HG02938 (cell line): ENCODE results near the gene PCNX2.
"Not testable (repeated sequence)": the region's sequence is repeated elsewhere in the genome, so short reads cannot be mapped to it uniquely, and the experiment has no call there.

Experiments used
- ATAC-seq: cut with Tn5 transposase; IDR thresholded peaks from one replicate; pipeline ENCODE4 v1.9.1; 2021; ENCODE audit warnings: mild to moderate bottlenecking, moderate library complexity; ENCODE audit not compliant: unreplicated experiment

Gene PCNX2

DNA sequence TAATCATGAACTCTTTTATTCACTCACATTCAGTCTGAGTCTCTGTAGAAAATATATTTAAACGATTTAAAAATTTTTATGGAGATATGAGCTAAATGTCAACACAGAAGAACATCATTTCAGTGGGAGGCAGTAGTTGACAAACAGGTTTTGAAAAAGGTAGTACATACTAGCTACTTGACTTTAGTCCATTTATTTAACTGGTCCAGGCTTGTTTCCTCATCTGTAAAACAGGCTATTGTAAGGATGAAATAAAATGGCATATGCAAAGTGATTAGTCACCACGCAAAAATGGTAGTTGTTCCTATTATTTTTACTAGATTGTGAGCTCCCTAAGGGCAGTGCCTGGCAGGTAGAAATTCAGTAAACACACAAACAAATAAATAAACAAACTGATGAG, 270.0 kb downstream of the PCNX2 start:
- ATAC-seq = no peak

DNA sequence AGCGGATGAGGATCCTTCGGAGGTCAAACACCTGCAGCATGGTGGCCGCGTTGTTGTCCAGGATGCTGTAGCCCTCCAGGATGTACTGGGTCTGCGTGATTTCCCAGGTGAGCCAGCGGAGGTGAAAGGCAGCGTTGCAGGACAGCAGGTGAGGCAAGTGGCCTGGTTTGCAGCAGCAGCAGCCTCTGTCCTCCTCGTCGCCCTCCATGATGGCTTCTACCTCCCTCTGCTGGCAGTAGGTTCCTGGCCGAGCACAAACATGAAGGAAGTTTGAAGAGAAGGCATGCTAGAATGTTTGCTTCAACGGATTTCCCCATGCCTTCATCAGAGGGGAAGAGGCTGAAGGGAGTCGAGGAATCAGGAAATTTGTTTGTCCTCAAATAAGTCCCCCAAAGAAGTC, 270.4 kb downstream of the PCNX2 start:
- no peak for ATAC-seq

DNA sequence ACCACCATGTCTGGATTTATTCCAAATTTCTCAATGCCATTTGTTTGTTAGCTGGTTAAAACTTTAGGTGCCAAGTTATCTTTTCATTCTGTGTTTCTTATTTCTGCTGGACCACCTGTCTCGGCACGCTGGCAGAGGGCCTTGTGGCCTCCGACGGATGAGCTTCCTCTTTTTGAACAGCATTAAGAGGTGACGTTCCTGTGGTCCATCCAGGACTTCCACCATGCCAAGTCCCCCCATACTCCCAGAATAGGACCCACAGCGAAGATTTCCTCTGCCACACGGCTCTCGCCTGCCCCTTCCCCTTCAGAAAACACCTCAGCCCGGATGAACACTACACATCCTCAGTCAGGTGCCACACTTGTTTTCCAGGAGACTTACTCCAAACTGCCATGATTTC, 271.3 kb downstream of the PCNX2 start:
- ATAC-seq = no peak

DNA sequence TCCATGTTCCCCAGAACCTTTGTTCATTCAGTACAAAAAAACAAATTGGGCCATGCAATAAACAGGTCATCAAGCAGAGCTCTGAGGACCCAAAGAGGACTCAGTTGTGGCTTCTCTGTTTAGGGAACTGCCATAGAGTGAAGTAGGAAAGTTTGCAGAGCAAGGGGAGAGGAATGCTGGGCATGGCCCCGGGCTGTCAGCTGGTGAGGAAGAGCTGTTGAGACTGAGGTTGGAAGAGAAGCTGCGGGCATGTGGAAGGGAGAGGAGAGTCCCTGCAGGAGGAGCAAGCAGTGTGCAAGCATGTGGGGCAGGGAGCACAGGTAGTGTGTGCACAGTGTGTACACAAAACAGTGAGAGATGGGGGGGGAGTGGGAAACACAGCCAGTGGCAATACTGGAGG, 273.3 kb downstream of the PCNX2 start:
- ATAC-seq = no peak

DNA sequence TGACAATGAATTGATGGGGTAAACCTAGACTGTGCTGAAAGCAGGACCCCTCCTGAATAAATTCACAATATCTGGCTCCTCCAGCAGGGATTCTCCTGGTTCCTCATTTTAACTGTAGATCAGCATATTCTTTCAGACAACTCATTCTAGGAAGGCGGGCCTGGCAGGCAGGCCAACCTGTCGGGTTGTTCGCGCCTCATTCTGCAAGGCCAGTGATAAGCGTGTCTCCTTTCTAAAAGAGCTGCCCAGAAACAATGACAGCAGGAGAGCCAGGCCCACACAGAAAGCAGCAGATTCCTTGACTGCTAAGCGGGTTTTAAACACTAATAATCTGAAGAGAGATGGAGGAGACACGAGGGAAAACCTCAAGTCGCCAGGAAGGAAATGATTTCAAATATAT, 275.1 kb downstream of the PCNX2 start:
- no peak for ATAC-seq

DNA sequence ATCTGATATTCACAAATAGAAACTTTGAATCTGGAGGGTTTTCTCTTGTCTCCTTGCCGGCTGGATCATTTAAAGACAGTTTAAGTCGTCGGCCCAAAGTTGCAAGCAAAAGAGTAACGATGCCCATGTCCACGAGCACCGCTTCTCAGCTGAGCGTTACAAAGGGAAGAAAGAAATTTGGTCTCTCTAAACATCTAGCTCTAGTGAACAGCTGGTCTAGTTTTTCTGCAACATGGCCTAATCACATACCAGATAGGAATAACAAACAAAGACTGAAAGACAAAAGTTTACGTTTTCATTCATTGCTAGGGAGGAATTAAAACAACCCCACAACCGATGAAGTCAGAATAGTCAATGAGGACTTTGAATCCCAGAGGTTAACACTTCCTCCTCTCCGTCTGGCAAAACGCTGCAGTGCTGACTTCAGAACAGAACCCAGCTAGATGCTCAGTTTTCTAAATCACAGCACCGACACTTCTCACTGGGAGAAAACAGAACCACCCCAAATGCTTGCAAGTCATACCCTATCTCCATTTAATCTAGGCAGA, 275.7 kb downstream of the PCNX2 start:
- ATAC-seq = no peak

DNA sequence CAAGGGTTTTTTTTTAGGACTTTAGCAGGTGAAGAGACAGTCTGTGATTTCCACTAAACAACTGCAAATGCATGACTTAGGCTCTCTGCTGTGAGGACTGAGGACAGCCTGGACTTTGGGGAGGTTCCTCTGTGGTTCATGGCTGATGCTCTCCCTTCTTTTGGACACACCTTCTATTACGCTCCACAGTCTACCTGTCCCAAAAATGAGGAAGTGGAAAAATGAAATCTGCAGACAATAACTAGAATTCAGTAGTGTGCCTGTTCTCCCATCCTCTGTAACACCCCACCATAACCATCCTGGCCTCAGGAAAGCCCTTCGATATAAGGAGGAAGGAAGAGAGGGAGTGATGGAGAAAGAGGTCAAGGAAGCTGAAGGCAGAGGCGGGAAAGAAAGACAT, 276.4 kb downstream of the PCNX2 start:
- ATAC-seq = no peak

DNA sequence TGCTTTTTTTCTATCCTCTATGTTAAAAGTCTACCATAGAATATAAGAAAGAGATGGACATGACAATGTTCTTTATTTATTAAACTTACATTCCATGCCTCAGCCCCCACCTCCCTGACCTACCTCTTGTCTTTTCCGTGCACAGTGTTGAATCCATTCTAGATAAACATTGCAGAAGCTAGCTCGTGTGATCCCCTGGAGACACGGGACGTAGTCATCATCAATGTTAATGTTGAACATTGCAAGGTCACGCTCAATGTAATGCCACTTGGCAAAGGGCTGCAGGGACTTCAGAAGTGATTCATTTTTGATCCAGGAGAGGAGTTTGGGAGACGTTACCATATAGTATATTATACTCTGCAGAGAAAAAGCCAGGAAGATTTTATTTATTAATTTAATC, 278.7 kb downstream of the PCNX2 start:
- no peak for ATAC-seq

DNA sequence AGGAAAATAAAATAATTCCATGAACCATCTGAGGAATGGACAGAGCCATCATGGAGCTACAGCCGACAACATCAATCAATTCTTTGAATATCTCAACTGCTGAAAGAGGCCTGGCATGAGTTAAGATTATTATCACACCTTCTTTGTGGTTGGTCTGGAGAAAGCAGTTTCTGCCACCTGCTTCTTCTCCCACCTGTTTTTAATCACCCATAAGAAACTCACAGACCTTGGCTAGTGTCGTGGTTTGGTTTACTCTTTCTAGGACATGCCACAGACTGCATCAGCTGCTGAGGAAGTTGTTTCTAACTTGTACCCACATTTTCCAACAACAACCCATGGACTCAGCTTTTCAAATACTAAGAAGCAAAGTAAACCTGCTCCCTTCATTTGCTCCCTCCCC, 279.6 kb downstream of the PCNX2 start:
- no peak for ATAC-seq

DNA sequence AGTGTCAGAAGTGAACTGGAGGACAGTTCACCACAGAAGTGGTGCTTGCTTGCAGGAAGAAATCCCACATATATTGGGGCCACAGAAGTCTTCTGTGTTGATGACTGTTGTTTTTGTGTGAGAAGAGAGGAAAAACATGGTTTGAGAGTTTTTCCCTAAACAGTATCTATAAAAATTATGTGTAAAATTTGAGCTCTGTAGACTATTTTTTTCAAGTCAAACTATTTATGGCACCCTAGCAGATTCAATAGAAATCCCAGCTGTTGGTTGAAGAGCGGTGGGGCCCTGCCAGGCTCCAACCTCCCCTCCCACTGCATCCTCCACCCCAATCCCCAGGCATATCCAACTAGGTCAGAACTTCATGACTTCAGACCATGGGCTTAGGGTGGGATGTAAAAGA, 283.5 kb downstream of the PCNX2 start:
- ATAC-seq = no peak

DNA sequence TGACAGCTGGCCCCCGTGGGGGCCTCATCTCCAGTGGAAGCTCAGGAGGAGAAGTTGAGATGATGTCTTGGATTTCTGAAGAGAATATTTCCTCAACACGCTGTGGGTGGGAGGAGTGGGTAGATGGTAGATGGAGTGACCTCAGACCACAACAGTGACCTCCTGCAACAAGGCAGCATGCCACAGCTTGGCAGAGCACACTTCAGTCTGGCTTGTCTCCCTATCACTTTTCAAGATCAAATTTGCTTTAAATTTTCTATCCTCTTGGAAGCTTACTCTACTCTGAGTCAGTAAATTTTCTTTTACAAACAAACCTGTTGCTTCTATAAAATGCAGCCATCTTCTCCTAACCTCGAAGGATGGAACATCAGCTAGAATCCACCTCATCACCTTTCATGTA, 285.4 kb downstream of the PCNX2 start:
- no peak for ATAC-seq

DNA sequence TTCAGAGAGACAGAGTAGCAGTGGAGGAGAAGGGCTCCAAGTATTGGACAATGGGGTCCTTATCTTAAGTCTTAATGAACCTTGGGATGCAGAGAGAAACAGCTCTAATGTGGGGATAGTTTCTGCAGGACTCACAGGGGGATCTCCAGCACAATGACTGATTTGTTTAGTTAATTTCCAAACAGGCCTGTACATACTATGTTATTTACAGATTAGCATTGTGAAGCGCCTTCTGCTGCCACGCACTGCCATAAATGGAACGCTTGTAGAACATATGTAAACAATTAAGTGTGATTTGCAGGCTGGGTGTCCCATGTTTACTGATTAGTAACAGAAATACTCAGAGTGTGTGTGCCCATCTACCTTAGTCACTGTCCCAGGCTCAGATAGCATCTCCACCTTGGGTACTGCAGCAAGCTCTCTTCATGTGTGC, 289.0 kb downstream of the PCNX2 start:
- no peak for ATAC-seq

DNA sequence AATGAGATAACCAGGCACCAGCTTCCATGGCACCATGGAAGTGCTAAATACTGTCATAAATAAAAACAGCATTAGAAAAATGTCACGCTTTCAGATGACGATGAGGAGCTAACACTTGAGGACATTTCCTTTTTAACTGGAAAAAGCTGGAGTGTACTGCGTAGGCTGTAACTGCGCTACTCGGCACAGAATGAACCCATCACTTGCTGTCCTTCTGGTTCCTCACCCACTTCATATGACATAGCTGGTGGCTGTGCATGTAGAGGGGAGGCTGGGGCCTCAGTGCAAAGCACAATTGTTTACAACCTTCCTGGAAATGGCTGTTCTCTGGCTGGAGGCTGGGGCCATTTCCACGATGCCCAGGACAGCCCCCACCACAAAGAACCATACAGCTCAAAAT, 289.4 kb downstream of the PCNX2 start:
- ATAC-seq = no peak

DNA sequence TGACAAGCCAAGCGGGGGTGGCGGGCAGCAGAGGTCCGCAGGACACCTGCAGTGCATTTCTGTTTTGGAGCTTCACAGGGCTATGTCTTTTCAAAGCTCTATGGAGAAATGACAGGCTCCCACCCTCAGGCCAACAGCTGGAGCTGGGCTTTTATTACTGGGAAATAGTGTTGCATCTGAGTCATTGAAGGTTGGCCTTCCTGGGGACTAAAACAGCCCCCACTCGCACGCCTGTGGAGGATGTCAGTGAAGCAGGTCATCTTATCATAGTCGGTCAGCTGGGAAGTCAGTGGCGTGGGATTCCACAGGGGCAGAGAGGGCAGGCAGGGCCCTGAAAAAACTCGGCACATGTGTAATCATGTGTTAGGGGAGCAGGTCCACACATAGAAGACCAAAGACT, 289.8 kb downstream of the PCNX2 start:
- no peak for ATAC-seq

DNA sequence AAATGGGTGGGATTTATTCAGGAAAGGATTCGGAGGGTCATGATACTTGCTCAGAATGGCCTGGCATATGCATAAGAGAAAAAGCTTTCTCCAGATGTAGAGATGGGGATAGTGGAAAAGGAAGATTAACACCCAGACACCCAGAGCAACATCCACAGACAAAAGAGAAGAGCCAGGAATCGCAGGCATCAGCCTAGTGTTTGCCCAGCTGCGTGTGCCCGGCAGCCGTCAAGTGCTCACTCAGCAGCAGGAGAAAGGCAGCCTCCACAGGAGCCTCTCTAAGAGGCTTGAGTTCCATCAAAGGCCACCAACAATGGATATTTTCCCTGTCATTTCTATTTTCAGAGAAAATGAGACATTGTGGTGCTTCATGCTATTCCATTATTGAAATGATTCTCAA, 290.4 kb downstream of the PCNX2 start:
- no peak for ATAC-seq

DNA sequence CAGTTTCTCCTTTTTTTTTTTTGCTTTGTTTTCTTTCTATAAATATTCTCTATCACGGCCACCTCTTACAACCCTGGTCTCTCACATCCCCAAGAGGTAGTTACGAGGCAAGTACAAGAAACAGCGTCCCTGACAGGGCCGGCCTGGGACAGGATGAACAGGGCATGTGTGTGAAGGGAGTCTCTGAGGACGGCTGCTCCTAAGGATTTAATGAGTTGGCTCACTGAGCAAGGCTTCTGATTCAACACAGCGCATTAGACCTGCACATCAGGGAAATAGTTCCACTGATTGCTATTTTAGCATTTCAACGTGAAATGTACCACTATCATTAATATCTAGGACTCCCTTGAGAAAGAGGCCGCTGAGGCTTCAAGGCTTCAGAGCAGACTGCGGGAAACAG, 291.1 kb downstream of the PCNX2 start:
- ATAC-seq = no peak

DNA sequence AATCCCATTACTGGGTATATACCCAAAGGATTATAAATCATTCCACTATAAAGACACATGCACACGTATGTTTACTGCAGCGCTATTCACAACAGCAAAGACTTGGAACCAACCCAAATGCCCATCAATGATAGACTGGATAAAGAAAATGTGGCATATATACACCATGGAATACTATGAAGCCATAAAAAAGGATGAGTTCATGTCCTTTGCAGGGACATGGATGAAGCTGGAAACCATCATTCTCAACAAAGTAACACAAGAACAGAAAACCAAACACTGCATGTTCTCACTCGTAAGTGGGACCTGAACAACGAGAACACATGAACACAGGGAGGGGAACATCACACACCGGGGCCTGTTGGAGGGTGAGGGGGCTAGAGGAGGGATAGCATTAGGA, 291.9 kb downstream of the PCNX2 start:
- not testable (repeated sequence) for ATAC-seq

DNA sequence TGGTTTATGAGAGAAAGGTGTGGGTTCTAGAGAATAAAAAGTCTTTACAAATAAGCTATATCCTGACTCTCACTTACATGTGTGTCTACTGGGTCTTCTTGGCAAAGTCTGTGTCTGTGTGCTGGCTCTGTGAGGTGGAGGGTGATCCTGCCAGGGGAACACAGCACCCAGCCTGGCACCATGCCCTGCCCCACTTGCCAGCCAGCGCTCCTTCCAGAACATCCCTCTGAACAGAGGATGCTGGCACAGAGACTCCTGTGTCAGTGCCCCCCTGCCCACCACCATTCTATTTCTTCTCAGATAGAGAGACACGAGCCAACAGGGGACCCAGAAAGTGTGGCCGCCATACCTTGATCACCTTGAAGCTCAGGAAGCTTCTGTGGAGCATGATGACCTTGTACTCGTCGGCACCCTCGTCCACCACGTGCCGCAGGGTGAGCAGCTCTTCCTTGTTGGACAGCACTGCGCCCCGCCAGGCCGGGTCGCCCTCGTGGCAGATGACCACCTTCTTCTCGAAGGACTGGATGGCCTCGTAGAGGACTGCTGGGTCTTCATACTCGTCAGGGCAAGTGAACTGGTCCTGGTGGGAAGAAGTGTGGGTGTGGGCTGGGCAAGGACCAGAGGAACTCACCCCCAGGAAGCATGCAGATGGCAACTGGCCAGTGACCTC, 295.4 kb downstream of the PCNX2 start:
- no peak for ATAC-seq

DNA sequence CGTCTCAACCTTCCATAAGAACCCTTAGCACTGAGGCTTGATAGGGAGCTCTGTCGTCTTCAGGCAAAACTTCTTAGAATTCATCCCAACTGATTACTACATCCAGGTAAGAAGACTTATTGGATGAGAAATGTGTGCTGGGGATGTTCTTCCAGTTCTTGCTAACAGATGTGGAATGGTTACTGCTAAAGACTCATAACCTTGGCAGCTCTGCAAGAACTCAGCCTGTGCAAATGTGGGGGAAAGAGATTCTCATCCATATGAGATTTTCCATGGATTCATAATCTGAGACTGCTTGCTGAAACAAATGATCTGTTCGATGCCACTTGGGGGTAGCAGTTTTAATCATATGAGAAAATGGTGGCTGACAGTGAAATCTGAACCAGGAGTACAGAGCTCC, 296.9 kb downstream of the PCNX2 start:
- ATAC-seq = no peak

DNA sequence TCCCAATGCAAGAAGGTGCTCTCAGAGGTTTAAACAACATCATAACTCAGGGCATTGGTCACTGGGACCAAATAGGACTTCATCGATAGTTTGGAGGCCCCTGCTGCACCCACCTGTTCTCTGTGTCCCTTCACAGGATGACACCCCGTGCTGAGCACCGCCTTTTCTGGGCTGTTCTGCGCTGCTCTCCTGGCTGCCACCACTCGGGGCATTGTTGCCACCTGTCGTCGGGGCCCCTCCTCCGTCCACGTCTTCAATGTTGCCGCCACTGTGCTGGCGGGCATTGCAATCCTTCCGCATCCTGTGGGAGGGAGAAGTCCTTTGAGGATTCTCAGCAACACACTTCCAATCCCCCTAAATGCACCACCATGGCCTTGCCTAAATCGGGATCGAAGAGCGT, 297.4 kb downstream of the PCNX2 start:
- ATAC-seq = no peak

DNA sequence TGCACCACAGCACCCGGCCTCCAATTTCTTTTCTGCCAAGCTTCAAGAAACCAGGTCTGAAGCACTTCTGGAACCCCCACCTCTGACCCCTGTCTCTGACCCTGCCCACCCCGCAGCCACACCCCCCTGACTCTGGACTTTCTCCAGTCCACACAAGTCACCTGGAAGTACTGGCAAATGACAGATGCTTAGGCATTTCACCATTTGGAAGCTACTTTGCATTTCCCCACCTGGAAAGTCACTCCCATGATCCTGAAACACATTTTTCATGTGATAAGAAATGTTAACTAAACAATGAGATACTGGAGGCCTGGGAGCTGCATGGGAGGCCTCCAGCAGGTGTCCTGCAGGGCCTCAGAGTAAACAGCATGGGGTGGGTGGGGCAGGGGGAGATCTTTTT, 299.4 kb downstream of the PCNX2 start:
- ATAC-seq = no peak

DNA sequence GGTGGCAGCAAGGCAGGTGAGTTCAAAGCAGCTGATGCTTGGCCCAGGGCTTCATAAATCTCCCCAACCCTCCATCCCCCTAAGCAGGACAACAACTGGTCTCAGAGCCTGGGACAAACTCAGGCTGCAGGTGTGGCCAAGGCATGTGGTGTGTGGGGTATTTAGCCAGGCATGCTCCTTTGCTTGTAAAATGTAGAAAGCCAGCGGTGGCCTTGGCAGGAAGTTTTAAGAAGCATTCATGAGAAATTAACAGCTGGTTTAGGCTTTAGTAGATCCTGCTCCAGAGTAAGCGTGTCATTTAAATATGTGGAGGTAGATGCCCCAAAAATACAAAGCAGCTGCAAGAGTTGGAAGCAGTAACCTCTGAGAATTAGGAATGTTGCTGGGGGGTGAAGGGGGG, 300.3 kb downstream of the PCNX2 start:
- no peak for ATAC-seq

DNA sequence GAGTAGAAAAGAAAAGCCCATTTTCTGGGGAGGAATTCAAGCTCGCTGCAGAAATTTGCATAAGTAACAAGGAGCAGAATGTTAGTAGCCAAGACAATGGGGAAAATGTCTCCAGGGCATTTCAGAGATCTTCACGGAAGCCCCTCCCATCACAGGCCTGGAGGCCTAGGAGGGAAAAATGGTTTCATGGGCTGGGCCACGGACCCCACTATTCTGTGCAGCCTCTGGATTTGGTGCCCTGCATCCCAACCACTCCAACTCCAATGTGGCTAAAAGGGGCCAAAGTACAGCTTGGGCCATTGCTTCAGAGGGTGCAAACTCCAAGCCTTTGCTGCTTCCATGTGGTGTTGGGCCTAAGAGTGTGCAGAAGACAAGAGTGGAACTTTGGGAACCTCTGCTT, 302.0 kb downstream of the PCNX2 start:
- no peak for ATAC-seq
